ENCODE data around the gene SMIM3.

Gene SMIM3

DNA sequence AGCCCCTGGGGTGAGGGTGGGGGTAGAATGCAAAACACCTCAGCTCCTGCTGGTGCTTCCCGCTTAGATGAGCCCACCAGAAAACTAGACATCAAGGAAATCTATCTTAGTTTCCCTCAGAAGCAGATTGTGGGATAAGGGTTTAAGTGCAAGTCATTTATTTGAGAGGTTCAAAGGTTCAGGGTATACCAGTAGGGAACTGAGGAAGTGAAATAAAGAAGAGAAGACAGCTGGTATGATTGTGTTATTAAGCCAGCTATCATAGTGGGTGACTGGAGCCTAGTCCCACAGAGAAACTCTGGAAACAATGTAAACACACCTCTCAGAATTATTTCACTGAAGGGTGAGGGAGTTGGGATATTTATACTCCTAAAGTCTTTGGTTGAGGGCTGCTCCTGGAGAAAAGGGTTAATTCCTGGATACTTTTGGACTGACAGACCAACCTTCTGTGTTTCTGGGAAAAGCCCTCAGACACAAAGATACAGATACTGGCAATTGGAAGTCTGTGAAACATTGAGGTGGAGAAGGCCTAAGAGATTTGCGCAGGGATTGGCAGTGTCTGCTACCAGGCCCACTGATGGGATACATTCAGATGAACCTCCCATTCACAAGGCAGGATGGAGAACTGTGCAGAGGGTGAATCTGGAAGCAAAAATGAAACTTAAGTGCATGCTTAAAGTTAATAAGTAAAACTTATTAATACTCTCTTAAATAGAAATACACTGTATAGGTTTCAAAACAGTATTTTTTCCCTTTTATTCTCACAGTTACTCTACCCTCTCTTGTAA is 13.4 kb upstream of the SMIM3 start:
- no peak for DNase-seq (ENCODE audit: low read depth in 3 of 3)

DNA sequence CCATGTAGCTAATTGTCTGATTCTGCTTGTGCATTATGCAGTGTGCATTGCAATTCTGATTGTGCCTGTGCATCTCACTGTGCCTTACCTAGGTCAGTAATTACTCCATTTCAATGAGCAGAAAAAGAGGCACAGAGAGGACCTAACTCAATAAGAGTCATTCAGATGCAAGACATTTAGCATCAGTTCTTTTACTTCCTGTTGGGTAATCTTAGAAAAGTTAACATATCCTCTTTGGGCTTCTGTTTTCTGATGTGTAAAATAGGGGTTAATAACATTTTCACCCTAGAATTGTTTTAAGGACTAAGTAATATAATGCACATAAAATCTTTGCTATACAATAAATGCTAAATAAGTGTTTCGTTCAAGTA is 12.8 kb upstream of the SMIM3 start:
- DNase-seq (ENCODE audit: low read depth in 3 of 3), result no peak

DNA sequence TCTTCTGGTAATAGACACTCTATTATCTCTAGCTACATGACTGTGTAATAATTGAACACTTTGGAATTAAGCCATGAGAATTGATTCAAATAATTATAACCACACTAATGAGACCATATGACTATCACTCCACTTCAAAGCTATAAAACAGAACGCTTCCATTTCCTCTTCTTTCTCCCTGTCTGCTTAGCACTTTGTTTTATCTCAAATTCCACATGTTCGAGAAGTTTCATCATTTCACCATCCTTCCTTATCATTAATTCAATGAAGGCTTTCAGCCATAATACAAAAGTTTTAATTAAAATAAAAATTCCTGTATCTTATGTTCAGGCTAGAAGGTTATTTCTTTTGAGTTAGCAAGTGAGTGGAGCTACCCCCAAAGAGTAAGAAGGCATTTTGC is 12.3 kb upstream of the SMIM3 start:
- no peak for DNase-seq (ENCODE audit: low read depth in 3 of 3)

DNA sequence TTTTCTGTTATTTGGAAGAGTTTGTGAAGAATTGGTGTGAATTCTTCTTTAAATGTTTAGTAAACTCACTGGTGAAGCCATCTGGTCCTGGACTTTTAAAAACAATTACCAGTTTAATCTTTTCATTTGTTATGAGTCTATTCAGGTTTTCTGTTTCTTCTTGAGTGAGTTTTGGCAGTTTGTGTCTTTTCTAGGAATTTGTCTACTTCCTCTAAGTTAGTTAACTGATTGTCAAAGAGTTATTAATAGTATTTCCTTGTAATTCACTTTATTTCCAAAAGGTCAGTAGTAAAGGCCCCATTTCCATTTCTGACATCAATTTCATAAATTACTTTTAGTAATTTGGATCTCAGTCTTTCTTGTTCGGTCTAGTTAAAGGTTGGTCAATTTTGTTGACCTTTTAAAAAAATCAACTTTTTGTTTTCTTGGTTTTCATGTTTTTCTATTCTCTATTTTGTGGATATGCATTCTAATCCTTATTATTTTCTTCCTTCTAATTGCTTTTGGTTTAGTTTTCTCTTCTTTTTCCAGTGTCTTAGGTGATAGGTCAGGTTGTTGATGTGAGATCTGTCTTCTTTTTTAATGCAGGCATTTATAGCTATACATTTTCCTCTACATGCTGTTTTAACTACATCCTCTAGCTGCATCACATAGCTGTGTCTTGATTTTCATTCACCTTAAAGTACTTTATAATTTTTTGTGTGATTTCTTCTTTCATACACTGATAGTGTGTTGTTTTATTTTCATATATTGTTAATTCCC is 7.3 kb upstream of the SMIM3 start:
- DNase-seq (ENCODE audit: low read depth in 3 of 3), result no peak

DNA sequence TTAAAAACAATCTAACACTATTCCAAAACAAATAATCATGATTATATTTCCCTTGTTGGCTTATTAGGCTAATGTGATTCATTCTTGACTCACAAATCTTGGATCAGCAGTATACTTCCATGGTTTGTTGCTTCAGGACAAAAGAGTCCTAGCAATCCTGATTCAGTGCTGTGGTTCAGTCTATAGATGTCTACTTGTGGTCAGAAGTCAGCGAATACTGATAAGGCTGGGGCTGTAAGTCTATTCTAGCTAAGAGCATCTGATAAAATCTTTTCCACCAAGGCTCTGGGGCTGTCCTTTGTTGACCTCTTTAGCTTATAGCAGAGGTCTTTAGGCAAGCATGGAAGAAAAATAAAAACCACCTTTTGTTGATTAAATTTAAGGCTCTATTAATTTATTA is 4.4 kb upstream of the SMIM3 start:
- no peak for DNase-seq (ENCODE audit: low read depth in 3 of 3)

DNA sequence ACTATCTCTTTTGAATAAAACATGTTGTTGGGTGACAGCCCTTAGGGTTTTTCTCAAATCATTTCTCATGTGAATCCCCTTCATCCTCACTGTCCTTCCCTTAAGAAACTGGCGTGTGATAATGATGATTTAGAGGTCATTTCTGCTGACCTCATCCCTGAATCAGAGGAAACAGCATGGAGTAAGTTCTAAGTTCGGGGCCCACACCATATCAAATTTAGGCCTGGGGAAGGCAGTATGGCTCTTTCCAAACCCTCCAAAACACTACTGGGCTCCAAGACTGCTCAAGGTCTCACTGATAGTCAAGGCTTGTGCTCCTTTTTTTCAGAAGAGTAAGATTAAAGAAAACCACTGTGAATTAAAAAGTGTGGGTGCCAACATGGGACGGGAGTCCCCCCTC is 872 bp upstream of the SMIM3 start:
- DNase-seq (ENCODE audit: low read depth in 3 of 3), result no peak

DNA sequence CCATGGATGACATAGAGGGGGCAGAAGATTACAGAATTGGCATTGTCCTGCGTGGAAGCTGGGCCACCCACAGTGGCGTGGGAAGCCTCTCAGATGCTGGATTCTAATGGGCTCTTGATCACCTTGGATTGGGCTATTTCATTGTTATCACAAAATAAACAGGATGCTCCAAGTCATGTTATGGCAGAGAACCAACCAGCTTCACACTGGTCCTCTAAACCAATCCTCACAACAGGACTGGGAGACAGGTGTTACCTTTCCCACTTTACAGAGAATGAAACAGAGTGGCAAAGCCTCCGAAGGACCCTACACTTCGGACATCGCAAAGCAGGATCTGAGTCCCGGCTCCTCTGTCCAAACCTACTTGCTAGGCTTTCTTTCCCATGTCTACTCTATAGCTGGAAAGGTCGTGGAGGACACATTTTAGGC is 455 bp upstream of the SMIM3 start:
- no peak for DNase-seq (ENCODE audit: low read depth in 3 of 3)

DNA sequence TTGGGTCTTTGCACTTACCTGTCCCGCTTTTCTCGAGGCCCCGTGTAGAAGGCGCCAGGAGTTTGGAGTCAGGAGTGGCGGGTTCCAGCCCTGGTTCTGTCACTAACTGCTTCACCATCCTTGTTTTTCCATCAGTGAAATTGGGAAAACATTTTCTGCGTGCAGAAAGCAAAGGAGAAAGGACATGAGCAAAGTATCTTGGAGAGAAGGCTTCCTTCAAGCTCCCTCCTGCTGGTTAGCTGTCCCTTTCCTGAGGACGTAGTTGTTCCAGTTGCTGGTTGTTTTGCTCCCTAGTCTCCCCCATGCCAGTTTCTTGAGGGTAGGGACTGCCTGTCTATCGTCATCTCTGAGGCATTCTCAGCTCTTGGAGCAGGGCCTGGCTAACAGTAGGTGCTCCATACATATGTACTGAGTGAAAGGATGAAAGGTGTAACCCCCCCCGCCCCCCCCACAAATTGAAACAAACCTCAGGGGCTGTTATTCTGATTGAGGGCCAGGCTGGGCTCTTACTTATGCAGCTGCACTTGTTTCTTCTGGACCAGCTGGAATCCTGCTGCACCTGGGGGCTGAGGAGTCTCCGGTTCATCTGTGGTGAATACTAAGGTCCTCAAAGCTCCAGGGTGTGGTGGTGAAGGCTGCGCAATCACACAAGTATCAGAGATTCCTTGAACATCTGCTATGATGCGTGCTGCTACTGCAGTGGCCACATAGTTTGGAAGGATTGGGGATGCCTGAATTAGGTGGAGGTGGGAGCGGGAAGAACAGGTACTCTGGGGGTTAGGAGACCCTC is 1.0 kb downstream of the SMIM3 start:
- DNase-seq (ENCODE audit: low read depth in 3 of 3), result no peak

DNA sequence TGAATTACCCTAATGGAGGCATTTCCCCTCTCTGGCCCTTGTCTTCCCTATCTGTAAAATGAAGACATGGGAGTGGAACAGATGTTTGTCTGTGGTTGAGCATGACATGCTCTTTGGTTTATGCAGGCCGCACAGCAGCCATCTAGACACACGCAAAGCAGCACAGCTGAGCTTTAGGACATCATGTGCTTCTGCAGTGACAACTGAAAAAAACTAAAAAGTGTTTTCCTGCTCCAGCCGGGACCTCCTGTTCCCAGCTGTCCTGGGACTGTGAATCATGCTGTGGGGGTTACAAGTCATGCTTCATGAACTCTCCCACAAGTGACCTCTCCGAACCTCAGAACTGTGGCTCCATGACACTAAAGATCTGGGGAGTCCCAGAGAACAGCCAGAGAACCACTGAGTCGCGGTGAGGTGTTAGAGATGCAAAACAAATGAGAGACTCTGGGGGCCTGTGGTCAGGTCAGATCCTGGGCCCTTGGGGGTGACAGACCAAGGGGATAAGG is 1.7 kb downstream of the SMIM3 start:
- no peak for DNase-seq (ENCODE audit: low read depth in 3 of 3)

DNA sequence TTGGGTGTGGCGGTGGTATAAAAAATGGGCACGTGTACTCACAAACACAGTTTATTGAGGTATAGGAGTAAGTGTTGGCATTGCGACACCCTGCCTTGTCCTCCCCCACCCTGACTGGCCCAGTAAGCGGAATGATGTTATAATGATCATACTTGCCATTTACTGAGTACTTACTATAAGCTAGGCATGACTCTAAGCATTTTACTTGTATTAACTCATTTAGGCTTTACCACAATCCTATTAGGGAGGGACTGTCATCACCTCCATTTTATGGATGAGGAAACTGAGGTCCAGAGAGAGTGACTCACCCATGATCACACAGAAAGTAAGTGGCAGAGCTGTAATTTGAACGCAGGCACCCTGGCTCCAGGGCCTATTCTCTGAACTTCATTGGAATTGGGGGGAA is 2.3 kb downstream of the SMIM3 start:
- DNase-seq (ENCODE audit: low read depth in 3 of 3), result no peak

DNA sequence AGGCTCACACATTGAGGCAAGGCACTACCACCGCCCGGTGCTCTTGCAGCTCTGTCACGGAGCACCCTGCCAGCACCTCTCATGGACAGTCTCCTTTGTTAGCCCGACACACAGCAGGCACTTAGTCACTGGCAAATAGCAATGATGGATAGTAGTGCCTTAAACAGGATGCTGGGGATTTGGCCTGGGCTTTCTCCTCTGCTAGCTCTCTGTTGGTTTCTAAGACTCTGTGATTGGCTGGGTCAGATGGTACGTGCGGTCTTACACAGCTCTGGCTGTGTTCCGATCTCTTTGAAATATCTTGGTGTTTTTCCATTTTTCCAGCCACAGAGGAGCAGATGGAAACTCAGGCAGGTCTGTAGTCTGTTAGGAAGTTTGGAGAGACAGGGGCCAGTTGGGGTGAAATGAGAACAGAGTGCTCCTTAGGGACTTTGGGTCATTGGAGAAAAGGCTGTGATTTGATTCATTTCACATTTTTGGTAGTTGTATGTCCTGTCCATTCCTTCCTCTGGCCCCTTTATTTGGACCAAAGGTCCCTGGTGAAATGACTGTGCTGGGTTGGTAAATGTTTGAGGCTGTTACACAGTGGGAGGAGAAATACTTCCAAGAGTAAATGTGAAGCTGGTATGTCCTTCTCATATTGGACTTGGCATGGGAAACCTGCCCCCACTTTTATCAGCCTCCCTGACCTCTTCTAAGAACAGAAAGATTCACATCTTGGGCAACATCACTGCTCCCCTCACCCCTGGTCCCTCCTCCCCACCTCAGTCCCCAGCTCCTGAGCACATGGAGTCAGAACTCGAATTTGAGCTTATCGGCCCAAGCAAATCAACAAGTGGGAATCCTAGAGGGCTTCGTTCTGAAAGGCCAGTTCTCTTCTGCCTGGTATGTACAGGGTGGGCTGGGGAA is 3.4 kb downstream of the SMIM3 start:
- no peak for DNase-seq (ENCODE audit: low read depth in 3 of 3)

DNA sequence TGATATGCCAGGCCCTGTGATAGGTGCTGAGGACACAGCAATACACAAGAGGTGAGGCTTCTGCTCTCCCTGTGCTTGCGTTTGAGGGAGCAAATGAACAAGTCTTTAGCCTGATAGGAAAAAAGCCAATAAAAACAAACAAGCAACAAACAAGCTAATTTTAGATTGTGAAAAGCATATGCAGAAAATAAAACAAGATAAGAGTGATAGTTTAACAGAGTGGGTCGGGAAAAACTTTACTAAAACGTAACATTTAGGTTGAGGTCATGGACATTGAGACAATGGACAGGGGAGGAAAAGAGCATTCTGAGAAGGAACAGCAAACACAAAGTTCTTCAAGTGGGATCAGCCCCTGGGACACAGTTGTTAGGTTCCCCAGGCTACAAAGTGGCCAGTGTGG is 4.3 kb downstream of the SMIM3 start:
- no peak for DNase-seq (ENCODE audit: low read depth in 3 of 3)

DNA sequence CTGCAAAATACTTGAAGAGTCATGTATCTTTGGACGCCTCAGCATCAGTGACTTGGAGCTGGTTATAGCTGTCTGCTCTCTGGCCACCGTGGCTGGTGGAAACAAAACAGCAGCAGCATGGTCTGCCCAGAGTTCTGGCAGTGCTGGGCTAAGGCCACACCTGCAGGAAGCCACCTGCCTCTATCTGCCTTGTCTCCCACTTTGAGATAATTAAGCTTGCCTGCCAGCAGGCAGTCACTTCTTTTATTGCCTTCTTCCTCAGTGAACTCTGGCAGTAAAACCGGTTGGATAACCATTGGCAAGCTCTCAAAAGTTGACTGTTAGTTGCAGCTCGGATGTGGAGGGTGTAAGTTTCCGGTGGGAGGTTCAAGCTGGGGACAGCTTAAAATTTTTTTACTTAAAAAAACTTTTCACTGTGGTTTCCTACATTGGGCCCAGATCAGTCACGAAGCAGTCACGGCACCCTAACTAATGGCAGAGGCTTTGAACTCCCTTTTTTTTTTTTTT is 4.9 kb downstream of the SMIM3 start:
- DNase-seq (ENCODE audit: low read depth in 3 of 3), result peak in 2 of 3 experiments; percentile 31 to 41

DNA sequence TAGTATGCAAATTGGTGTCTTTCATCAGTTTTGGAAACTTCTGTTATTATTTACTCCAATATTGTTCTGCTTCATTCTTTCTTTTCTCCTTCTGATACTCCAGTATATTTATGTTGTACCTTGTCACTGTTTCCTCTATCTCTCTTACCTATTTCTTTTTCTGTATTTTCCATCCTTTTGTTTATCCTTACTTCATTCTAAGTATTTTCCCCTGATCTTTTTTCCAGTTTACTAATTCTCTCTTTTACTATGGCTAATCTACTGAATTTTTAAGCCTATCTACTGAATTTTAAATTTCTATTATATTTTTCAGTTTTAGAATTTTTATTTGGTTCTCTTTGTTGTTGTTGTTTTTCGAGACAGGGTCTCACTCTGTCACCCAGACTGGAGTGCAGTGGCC is 7.4 kb downstream of the SMIM3 start:
- DNase-seq (ENCODE audit: low read depth in 3 of 3), result no peak

DNA sequence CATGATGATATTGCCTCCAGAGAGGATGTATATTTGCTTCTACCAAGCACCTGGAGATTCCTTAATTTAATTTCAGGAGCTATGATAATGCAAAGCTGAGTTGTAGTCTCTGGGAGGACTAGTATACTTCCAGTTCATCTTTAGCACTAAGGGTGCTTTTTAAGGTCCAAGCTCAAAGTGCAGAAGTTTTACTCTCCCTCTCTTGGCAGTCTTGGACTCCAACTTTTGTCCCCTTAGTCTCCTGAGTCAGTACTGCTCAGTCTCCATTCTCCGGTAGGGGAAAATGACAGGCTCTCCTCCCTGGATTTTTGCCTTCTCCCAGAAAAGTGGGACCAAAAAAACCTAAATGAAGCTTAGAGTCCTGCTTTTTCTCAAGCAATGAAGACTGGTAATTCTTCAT is 8.3 kb downstream of the SMIM3 start:
- DNase-seq (ENCODE audit: low read depth in 3 of 3), result no peak

DNA sequence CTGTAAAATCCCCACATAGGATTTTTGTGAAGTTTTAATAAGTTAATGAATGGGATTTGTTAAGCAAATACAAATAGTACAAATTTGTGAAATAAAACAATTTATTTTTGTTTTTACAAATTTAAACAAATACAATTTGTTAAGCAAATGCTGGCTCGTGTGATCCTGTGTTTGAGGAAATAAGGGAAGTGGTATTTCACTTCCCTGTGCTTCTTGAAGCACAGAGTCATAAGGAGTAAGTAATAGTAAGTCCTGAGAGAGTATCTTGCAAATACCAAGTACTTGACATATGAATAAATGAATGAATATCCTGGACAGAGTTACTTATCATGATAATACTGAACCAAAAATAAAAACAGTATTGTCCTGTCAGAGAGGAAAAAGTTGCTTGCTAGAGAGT is 9.1 kb downstream of the SMIM3 start:
- no peak for DNase-seq (ENCODE audit: low read depth in 3 of 3)

DNA sequence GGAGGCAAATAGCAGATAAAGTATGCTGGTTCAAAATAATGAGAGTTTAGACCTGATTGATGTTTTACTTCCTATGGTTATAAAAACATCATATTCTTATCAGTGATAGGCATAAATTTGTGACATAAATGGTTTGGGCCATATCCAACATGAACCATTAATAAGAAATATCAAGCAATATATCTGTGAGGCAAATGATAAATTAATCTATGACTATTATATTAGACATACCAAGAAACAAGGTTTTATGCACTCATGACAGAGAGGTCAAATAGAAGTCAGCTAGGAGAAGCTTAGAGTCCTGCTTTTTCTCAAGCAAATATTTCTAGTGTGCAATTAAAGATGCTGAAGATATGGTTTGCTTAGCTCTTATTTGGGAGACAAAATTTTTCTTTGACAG is 10.4 kb downstream of the SMIM3 start:
- no peak for DNase-seq (ENCODE audit: low read depth in 3 of 3)

DNA sequence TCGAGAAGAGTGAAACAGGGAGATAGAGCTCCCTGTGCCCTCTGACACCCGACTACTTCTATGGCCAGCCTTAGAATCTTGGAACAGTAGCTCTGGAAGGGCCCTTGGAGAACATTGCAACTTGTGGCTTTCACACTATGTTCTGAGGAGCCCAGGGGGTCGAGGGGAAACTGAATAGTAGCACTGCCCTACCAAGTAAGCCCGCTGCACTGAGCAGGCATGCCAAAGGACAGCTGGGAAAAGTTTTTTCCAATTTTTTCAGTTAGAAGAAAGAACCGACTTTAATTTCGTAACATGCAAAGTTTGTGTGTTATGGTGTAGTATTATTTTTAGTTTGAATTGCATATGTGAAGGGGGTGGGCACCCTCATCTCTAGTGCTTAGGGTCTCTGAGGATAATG is 10.9 kb downstream of the SMIM3 start:
- DNase-seq (ENCODE audit: low read depth in 3 of 3), result no peak

DNA sequence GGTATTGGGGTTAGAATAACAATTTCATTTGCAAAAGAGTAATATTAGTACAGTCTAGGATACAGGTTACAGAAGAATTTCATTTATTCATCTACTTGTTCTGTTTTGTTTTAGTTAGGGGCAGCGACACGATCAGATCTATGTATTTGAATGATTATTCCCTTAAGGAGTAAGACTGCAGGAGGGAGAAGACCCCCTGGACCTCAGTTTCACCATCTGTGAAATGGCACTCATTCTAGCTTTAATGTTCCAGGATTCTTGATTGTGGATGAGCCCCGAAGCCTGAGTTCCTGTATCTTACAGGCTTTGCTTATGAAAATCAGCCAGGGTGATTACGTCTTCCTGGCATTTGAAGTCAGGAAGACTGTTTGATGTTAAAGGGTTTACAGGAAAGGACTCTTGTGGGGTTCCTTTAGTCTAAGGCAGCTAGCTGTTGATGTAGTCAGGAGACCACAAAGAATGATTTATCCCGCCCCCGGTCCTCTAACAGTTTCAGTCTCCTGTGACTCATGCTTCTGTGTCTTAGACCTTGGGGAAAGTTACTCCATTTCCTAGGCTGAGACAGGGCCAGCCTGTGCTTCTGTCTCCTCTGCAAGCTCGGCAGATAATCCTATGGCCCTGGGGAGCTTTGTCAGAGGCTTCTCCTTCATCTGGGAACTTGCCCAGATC is 11.5 kb downstream of the SMIM3 start:
- DNase-seq (ENCODE audit: low read depth in 3 of 3), result peak in 2 of 3 experiments; percentile 58 to 60

DNA sequence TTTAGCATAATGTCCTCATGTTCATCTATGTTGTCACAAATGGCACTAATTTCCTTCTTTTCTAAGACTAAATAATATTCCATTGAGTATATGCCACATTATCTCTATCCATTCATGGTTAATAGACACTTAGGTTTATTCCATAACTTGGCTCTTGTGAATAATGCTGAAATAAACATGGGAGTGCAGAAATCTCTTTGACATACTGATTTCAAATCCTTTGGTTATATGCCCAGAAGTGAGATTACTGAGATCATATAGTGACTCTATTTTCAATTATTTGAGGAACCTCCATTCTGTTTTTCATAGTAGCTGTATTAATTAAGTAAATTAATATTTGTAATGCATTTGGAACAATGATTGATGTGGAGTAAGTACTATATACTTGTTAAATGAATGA is 13.0 kb downstream of the SMIM3 start:
- no peak for DNase-seq (ENCODE audit: low read depth in 3 of 3)

Data from stimulated activated CD4-positive, alpha-beta T cell treated with anti-CD3 and anti-CD28 coated beads, TNF-alpha, amount 100 ng/mL, for 4 hours (primary cell).